ENCODE measurements around the gene GZMH.
"Not testable (repeated sequence)": the region's sequence is repeated elsewhere in the genome, so short reads cannot be mapped to it uniquely, and the experiment has no call there.

GZMH gene

DNA sequence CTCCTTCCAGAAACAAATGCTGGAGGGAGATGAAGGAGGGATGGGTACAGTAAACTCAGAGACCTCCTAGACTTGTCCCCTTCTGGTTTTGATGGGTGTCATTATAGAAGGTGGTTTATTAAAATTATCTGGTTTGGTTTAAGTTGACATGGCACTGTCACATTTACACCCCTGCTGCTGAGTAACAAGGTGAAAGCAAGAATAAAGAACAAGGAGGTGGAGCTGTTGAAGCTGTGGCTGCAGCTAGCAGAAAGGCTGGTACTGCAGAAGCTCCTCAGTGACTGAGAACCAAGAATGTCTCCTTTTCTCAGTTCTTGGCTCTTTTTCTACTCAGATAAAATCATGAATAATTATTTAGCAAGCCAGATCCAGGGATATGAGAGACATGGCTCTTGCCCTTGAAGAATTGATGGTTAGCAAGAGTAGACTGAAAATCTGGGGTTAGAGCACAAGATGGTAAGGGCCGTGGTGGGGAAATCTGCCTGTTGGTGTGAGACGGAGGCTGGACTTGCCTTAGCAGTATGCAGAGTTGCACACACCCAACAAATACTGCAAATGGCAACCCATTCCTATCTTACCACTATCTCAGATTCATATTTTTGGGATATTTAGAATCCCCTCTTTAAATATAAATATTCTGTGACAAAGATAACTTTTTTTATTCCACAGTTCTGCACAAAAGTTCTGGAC lies at the start of gene GZMH:
TSS of gene GZMH (minus strand) at position 31 of the 690 bp plus-strand sequence. CDS start 72 bp downstream, outside the sequence.
- DNase-seq: no peak

GRCh38 chr14:24648361-24648760 lies 38.9 kb upstream of the GZMH start:
- not testable (repeated sequence) for DNase-seq

DNA sequence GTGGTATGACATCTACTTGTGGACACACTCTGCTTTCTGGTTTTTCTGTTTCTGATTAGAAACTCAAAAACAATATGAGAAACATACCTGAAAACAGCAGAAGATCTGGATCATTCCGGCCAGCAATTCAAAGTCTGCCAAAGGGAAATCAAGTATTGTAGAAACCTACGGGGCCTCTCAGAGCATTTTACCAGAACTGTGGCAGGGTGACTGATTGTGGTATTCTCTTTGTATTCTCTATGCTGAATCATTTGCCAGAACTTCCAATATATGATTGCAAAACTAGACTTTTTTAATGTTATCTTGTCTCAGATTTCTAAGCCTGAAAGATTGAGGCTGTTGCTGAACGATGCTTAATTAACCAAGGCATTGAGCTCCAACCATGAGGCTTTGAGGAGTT lies 30.4 kb upstream of the GZMH start:
- no peak for DNase-seq

- DNase-seq: no peak
Measured at GRCh38 chr14:24639270-24639669, 29.8 kb upstream of the GZMH start.

GRCh38 chr14:24634158-24634557 lies 24.7 kb upstream of the GZMH start, which contains the start of gene GZMB:
GZMB (minus strand) TSS chr14:24634190; CDS start chr14:24634160, 30 bp downstream.
- DNase-seq: no peak

DNA sequence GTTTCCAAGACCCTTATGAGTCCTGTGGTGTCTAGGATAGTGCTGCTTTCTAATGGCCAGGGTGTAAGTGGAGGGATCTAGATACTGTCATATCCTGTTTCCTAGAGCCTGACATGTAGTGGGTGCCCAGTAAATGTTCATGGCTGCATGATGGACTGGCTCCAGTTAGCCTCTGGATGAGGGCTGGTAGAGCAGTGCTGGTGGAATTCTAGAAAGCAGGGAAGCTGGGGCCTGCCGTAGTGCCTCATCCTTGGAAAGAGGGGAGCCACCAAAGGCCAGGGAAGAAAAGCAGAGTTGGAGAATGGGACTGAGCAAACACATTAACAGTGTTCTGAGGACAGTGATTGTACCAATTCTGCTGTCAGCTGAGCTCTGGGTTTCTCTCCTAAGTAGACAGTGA lies 23.9 kb upstream of the GZMH start:
- no peak for DNase-seq

- DNase-seq: no peak
Measured at GRCh38 chr14:24632761-24633160, 23.3 kb upstream of the GZMH start.

- DNase-seq: no peak
Measured at GRCh38 chr14:24632336-24632735, 22.9 kb upstream of the GZMH start.

GRCh38 chr14:24631749-24632335 lies 22.4 kb upstream of the GZMH start:
- DNase-seq: no peak

GRCh38 chr14:24630872-24631477 lies 21.5 kb upstream of the GZMH start:
- DNase-seq: no peak

DNA sequence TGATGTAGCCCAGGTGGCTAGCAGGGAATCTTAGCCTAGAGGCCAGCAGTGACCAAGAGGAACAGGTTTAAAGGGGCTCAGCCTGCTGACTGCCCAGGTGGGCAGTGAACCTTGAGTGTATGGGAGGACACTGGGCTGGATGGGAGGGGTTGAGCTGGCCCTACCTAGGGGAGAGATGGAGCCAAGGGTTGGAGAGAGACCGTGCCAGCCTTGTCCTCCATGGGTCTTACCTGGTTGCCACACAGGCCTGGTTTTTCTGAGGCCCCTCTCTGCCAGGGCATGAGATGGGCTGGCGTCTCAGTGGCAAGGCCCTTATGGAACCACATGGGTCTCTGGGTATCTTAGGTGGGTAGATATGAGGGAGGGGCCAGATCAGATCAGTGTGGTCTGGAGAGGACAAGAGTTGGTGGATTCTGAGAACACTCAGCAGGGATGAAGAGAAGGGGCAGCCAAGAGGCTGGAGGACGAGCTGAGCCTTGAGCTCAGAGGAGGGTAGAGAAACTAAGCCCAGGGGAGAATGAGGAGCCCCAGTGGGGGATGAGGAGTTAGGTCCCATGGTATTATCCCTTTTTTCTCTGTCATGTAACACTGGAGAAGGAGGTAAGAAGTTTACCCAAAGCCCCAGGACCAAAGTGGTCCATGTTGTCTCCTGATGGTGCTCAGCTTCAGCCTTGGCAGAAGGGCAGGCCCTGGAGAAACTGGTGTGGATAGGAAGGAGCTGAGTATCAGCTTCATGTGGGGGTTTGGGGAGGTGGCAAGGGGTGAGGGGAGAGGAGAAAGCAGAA lies 20.8 kb upstream of the GZMH start:
- DNase-seq: no peak

GRCh38 chr14:24629521-24629920 lies 20.0 kb upstream of the GZMH start:
- no peak for DNase-seq

GRCh38 chr14:24613747-24614146 lies 4.3 kb upstream of the GZMH start:
- DNase-seq: no peak

DNA sequence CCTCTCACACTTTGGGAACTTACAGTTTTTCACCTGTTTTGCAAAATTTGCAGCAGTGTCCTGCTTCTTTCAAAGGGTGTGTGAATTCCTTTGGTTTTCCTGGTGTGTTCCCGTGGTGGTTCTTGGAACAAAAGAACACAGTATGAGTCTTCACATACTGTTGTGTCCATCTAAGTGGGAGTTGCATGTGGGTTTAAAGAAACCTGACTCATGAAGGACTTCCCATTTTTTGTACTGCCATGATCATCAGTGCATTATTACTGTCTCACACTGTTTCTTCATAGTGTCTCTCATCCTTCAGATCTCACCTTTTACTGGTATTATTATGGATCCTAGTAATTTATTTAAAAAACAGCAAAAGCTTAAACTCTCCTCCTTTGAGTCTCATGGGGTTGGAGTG lies 3.8 kb upstream of the GZMH start:
- no peak for DNase-seq

- no peak for DNase-seq
Measured at GRCh38 chr14:24612196-24612595, 2.7 kb upstream of the GZMH start.

DNA sequence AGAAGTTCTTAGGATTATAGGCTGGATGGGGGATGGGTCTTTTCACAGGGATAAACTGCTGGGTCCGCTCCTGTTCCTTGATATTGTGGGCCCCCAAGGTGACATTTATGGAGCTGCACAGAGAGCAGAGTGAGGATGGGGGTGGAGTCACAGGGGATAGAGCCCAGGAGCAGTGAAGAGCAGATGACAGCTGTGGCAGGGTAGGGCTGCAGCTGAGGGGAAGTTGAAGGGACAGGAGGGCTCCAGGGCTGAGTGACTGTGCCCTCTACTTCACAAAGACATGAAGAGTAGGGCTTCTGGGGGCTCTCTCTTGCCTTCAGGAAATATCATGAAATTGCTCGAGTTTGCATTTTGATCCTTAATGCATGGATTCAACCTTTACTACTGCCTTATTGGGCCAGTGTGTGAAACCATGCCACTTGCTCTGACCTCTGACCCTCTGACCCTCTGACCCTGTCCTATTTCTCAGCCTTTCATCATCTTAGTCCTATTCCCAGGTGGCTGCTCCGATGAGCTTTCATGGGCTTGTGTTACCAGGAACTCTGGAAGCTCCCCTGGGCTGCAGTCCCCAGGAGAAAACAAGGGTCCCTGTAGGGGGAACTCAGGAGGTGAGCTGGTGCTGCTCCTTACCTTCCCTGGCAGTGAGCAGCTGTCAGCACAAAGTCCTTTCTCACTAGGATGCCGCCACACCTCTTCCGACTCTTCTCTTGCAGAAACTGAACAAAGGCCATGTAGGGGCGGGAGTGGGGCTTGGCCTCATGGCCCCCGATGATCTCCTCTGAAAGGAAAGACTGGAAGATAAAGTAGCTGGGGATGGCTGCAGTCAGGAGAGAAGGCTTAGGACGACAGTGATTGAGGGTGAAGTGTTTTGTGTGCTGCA lies 1.6 kb downstream of the GZMH start:
- DNase-seq: no peak

DNA sequence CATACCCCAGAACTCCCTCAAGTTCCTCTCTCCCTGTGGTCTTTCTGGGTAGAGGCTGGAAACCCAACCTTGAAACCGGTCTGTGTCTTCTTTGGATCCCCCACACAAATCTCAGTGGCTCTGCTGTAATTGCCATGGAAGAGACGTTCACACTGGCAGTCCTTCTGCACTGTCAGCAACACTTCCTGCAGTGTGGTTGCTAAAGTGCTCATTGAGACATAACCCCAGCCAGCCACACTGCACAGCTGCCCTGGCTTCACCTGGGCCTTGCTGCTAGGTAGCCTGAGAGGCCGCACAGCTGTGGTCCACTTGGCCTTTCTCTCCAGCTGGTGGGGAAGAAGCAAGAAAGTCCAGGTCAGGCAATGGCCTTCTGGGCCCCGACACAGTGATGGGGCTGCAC lies 2.4 kb downstream of the GZMH start:
- DNase-seq: no peak

DNA sequence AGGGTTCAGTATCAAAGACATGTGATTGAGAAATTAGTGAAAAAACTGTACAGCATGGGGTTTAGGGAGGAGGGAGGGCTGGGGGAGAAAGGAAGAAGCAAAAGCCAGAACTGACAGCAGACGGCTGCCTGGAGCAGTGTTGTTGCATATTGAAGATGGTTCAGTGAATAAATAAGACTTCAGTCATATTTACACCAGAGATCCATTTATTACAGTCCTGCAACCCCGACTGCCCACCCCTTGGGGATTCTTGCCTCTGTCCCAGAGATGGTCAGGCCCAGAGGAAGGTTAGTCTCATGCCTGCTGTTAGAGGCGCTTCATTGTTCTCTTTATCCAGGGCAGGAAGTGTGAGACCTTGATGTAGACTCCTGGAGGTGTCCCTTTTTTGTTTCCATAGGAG lies 3.2 kb downstream of the GZMH start:
- no peak for DNase-seq

DNA sequence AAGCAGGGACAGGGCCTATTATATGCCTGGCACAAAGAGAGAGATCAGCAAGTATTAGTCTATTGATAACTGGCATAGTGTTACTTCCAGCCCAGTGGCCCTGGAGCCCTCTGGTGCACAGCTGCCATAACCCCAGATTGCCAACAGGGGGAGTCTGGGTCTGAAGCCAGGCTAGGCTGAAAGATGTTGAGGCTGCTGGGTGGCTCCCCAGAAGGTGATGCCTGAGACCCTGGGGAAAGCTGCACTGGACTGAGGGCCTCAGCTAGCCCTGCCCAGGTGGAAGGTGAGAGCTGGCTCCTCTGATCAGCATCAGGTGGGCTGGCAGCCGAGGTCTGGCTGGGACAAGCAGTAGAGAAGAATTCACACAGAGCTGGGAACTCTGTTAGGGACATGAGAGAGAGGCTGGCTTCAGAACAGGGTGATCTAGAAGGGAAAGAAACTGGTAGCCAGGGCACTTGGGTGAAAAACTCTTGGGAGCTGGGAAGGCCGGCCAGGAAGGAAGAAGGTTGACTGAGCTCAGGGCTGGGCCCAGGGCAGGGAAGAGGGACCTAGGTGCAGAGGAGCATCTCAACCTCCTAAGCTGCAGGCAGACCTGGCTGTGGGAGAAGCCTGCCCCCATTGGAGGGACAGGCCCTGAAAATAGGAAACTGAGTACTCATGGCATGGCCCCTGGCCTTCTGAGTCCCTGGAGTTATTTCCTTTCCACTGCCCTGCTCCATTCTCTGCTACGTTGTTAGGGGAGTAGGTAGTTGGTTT lies 3.9 kb downstream of the GZMH start:
- no peak for DNase-seq

DNA sequence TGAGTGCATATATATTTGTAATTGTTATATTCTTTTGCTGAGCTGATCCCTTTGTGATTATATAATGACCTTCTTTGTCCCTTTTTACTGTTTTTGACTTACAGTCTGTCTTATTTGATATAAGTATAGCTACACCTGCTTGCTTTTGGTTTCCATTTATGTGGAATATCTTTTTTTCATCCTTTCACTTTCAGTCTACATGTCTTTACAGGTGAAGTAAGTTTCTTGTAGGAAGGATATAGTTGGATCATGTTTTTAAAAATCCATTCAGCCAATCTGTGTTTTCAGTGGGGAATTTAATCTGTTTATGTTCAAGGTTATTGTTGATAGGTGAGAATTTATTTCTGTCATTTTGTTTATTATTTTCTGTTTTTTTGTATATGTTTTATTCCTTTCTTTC lies 12.1 kb downstream of the GZMH start:
- DNase-seq: no peak

DNA sequence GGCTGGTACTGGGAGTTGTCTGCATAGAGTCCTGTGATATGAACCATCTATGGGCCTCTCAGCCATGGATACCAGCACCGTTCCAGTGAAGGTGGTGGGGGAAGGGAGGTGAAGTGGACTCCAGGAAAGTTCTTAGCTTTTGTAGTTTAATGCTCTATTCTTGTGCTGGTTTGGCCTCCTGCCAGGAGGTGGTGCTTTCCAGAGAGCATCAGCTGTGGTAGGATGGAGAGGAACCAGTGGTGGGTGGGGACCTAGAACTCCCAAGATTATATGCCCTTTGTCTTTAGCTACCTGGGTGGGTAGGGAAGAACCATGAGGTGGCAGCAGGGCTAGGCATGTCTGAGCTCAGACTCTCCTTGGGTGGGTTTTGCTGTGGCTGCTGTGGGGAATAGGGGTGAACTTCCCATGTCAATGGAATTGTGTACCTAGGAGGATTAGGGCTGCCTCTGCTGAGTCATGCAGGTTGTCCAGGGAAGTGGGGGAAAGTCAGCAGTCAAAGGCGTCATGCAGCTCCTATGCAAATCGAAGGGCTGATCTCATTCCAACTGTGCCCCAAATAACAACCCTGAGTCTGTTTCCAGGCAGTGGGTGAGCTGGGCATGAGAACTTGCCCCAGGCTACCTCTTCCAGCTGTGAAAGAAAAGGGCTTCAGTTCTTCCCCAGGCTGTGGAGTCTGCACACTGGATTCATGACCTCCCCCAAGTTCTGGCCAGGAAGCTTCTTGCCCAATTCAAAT lies 14.2 kb downstream of the GZMH start:
- no peak for DNase-seq

Measured in 8988T (cell line).